Mammary epithelial cell (primary cell): Measurements from ENCODE around the gene CPN1.

ENCODE experiments used
- EZH2 ChIP-seq: IDR thresholded peaks from 2 replicates; pipeline ENCODE4 v1.6.1; 2012; ENCODE audit warnings: low read length, inconsistent platforms, borderline replicate concordance
- TF ChIP-seq, protein P1 (sequence below), 2 donors: IDR thresholded peaks in 1 of 2; conservative IDR thresholded peaks in 1 of 2; 2 replicates each; pipeline ENCODE4 v1.5.1; 2011 to 2012; ENCODE audit warnings: inconsistent platforms in 2 of 2, low read length in 2 of 2, mild to moderate bottlenecking in 2 of 2, control low read depth in 1 of 2, low read depth in 1 of 2; ENCODE audit not compliant: insufficient read depth in 1 of 2; ENCODE audit errors: extremely low read depth in 1 of 2

DNA sequence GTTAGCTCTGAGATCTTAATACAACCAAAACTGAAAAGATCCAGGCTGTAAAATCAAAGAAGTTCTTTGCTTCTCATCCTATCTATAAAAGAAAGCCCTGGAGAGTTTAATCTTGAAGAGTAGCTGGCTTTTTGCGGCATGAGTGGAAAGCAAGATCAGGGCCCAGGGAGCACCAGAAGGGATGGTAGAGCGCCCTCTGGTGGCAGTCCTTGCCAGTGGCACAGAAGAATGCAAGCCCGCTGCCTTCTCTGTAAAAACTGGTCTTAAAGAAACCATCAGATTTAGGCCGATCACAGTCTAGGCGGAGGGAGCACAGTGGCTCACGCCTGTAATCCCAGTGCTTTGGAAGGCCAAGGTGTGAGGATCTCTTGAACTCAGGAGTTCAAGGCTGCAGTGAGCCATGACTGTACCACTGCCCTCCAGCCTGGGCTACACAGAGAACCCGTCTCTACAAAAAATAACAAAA is 35.6 kb downstream of the CPN1 start:
- TF ChIP-seq, protein P1, sequence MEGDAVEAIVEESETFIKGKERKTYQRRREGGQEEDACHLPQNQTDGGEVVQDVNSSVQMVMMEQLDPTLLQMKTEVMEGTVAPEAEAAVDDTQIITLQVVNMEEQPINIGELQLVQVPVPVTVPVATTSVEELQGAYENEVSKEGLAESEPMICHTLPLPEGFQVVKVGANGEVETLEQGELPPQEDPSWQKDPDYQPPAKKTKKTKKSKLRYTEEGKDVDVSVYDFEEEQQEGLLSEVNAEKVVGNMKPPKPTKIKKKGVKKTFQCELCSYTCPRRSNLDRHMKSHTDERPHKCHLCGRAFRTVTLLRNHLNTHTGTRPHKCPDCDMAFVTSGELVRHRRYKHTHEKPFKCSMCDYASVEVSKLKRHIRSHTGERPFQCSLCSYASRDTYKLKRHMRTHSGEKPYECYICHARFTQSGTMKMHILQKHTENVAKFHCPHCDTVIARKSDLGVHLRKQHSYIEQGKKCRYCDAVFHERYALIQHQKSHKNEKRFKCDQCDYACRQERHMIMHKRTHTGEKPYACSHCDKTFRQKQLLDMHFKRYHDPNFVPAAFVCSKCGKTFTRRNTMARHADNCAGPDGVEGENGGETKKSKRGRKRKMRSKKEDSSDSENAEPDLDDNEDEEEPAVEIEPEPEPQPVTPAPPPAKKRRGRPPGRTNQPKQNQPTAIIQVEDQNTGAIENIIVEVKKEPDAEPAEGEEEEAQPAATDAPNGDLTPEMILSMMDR (conservative IDR thresholded peaks at IDR 0.05 in 1 of 2, IDR thresholded peaks at IDR 0.05 in 1 of 2; ENCODE audit: extremely low read depth in 1 of 2, insufficient read depth in 1 of 2, low read depth in 1 of 2, low read length in 2 of 2): peak; percentile 95 to 96
- TF ChIP-seq EZH2: no peak
